CD8-positive, alpha-beta memory T cell (primary cell): ENCODE results near the gene UBXN11. TPM values are rescaled to one million over a fixed set of nuclear protein-coding genes. Genes with fewer than 3 reads are reported as not detected.

Experiments
- CTCF ChIA-PET: fragments of 350-600 bp; sonication (Branson Sonifier 250); formaldehyde crosslinking; loops from one replicate; lab custom pipeline; 2021; ENCODE audit warnings: antibody characterized with exemption; lab: Charles Lee
- POLR2A ChIA-PET: fragments of 350-600 bp; sonication (Branson Sonifier 250); formaldehyde crosslinking; loops from one replicate; lab custom pipeline; 2021; ENCODE audit warnings: antibody characterized with exemption; lab: Charles Lee
- DNase-seq, 5 donors: peaks; one replicate each; pipeline versions ENCODE4 v3.0.0 to v3.0.0-alpha.2; 2020 to 2022; ENCODE audit warnings: mixed read lengths in 1 of 5
- H3K27ac ChIP-seq: one replicate; pipeline ENCODE4 v1.7.0; 2013; ENCODE audit warnings: low read depth, mild to moderate bottlenecking, low read length, moderate library complexity
- H3K27me3 ChIP-seq: 2 replicates; pipeline ENCODE4 v1.7.0; 2013; ENCODE audit warnings: low read length, mild to moderate bottlenecking; ENCODE audit not compliant: insufficient read depth, poor library complexity, severe bottlenecking
- H3K36me3 ChIP-seq: 2 replicates; pipeline ENCODE4 v1.7.0; 2013; ENCODE audit warnings: mild to moderate bottlenecking, low read length, moderate library complexity; ENCODE audit not compliant: insufficient read depth
- H3K4me1 ChIP-seq: 2 replicates; pipeline ENCODE4 v1.7.0; 2013; ENCODE audit warnings: mild to moderate bottlenecking, low read length, moderate library complexity; ENCODE audit not compliant: insufficient read depth
- H3K4me3 ChIP-seq: 2 replicates; pipeline ENCODE4 v1.7.0; 2013; ENCODE audit warnings: mild to moderate bottlenecking, low read length
- H3K9me3 ChIP-seq: 2 replicates; pipeline ENCODE4 v1.7.0; 2013; ENCODE audit warnings: mild to moderate bottlenecking, low read length
- H3K27ac Mint-ChIP-seq, 8 donors: one replicate each; pipeline ENCODE4 v1.8.0; 2020 to 2021; ENCODE audit warnings: mixed read lengths in 8 of 8, mild to moderate bottlenecking in 6 of 8, inconsistent platforms in 3 of 8, moderate library complexity in 3 of 8
- H3K27me3 Mint-ChIP-seq, 2 donors: one replicate each; pipeline ENCODE4 v1.8.0; 2020 to 2021; ENCODE audit warnings: mixed read lengths in 2 of 2, mild to moderate bottlenecking in 1 of 2, moderate library complexity in 1 of 2
- H3K36me3 Mint-ChIP-seq, 3 donors: one replicate each; pipeline ENCODE4 v1.8.0; 2020 to 2021; ENCODE audit warnings: mixed read lengths in 3 of 3, inconsistent platforms in 1 of 3, mild to moderate bottlenecking in 1 of 3
- H3K4me1 Mint-ChIP-seq, 3 donors: one replicate each; pipeline ENCODE4 v1.8.0; 2020 to 2021; ENCODE audit warnings: mixed read lengths in 3 of 3, inconsistent platforms in 1 of 3, mild to moderate bottlenecking in 1 of 3
- H3K4me3 Mint-ChIP-seq, 7 donors: one replicate each; pipeline ENCODE4 v1.8.0; 2020 to 2021; ENCODE audit warnings: mixed read lengths in 7 of 7, mild to moderate bottlenecking in 6 of 7, moderate library complexity in 4 of 7, inconsistent platforms in 2 of 7
- H3K9me3 Mint-ChIP-seq, 5 donors: one replicate each; pipeline ENCODE4 v1.8.0; 2020 to 2022; ENCODE audit warnings: mixed read lengths in 5 of 5, mild to moderate bottlenecking in 3 of 5, moderate library complexity in 2 of 5, inconsistent platforms in 1 of 5
- polyA plus RNA-seq: library from polyadenylated mRNA; unstranded; fragments of 300-500 nt; fragmentation: Illumina TruSeq; gene quantifications from one replicate; pipeline ENCODE4 v1.2.3, GENCODE V29; 2021
- total RNA-seq, 2 experiments: library from RNA; stranded (reverse); gene quantifications; one replicate each; pipeline ENCODE4 v1.2.3, GENCODE V29; 2021

UBXN11 gene, protein sequence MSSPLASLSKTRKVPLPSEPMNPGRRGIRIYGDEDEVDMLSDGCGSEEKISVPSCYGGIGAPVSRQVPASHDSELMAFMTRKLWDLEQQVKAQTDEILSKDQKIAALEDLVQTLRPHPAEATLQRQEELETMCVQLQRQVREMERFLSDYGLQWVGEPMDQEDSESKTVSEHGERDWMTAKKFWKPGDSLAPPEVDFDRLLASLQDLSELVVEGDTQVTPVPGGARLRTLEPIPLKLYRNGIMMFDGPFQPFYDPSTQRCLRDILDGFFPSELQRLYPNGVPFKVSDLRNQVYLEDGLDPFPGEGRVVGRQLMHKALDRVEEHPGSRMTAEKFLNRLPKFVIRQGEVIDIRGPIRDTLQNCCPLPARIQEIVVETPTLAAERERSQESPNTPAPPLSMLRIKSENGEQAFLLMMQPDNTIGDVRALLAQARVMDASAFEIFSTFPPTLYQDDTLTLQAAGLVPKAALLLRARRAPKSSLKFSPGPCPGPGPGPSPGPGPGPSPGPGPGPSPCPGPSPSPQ
- total RNA-seq = 10 to 100 TPM; 35.2 to 35.8 TPM
- 14.3 TPM for polyA plus RNA-seq

DNA sequence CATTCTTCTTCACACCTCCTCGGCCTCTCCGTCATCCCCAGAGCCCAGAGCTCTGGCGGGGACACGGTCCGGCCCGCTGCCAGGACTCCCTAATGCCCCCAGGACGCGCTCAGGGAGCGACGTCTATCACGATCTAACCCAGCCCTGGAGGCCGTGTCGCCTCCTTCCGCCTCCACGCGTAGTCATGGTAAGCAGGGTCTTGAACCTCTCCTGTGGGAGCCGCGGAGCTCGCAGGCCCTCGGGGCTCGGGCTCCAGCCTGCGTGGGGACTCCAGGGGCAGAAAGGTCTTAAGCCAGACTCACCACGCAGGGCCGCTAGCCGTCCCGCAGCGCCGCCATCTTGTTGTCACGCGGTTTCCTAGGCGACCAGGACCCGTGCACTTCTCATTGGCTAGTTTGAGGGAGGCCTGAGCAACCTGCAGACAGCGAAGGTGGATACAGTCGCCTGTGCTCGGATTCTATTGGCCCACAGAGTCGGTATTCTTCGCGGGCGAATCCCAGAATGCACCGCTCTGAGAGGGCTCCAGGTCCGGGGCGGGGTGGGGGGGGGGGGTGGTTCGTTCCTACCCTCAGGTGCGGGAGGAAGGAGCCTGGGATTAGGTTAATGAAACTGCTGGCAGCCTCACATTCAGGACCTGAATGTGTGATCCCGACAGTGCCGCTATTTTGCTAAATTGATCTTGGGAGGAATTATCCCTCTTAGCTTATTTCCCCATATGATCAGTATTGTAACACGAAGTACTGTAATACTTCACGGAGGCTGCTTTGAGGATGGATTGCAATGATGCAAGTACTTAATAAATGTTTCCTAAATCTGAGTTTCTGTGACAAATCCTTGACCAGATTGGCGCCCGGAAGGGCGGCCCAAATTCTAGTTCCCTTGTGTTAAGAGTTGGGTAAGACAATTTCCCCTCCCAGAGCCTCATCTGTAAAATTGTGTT is at the start of gene UBXN11:
UBXN11 (minus strand) TSS at position 347 of the 940 bp plus-strand sequence. CDS start 3,753 bp downstream, outside the sequence.
- peak within 1 kb of the TSS; percentile 85 to 99 (median 98) for H3K27ac Mint-ChIP-seq

DNA sequence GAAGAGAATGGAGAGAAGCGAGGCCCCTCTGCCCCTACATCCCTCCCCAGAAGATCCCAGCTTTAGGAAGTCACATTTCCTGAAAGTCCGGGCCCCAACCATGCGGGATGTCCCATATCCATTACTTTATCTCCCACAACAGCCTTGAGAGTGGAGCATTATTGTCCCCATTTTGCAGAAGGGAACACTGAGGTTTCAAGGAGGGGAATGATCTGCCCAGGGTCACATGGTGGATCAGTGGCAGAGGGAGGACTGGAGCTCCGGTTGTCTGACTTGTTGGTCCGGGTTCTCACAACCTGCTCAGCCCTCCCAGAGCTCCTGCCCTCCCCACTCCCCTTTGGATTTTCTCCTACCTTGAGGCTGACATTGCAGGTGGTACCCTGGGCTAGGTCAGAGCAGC is 49.7 kb upstream of the UBXN11 start:
- Mint-ChIP-seq H3K36me3 (peaks cover 0 to 4% (median 0%) of the 10 kb centered on the region in 3 donors), H3K9me3 (no peaks in the 10 kb centered on the region), H3K27ac (peak overlapping the region in 2 of 8 donors; percentile 77 to 92), H3K27me3 (peaks cover 6 to 12% of the 10 kb centered on the region in 2 donors), H3K4me1 (peaks cover 27 to 35% (median 27%) of the 10 kb centered on the region in 3 donors), H3K4me3 (peak overlapping the region in 1 of 7 donors; percentile 61)
- Histone ChIP-seq H3K27ac (no peak overlapping the region), H3K4me3 (no peak overlapping the region), H3K27me3 (peaks cover 8% of the 10 kb centered on the region), H3K9me3 (no peaks in the 10 kb centered on the region), H3K36me3 (no peaks in the 10 kb centered on the region), H3K4me1 (peaks cover 25% of the 10 kb centered on the region)
- CTCF ChIA-PET = no interaction called here
- DNase-seq = no peak
- POLR2A ChIA-PET = no interaction called here

More for the DNA sequence above, at the start of gene UBXN11:
- ChIA-PET CTCF (interaction anchor here (1.2 to 32.6 kb wide), 4 partner anchors 9 to 73 kb away, joined by 4 to 840 read pairs (median 28); partner anchors contain the start of genes CD52, CEP85 and SH3BGRL3), POLR2A (interaction anchor here (0.6 to 2.7 kb wide), 5 partner anchors 12 to 102 kb away, joined by 3 to 28 read pairs (median 7); partner anchors contain the start of gene CD52)
- no peaks in the 10 kb centered on the region for H3K9me3 Mint-ChIP-seq
- no peaks in the 10 kb centered on the region for H3K9me3 ChIP-seq
- H3K36me3 Mint-ChIP-seq = peaks cover 0 to 4% (median 0%) of the 10 kb centered on the region in 3 donors
- H3K4me3 Mint-ChIP-seq = peak within 1 kb of the TSS; percentile 86 to 99 (median 97)
- no peaks in the 10 kb centered on the region for H3K27me3 ChIP-seq
- peak within 1 kb of the TSS; percentile 86 for H3K4me3 ChIP-seq
- peak; percentile 86 to 96 (median 92) for DNase-seq
- peaks cover 26 to 29% (median 29%) of the 10 kb centered on the region in 3 donors for H3K4me1 Mint-ChIP-seq
- peak within 1 kb of the TSS; percentile 77 for H3K27ac ChIP-seq
- no peaks in the 10 kb centered on the region for H3K36me3 ChIP-seq
- H3K27me3 Mint-ChIP-seq = no peaks in the 10 kb centered on the region
- H3K4me1 ChIP-seq = peaks cover 35% of the 10 kb centered on the region

- DNase-seq = no peak
- POLR2A ChIA-PET = no interaction called here
- H3K9me3 Mint-ChIP-seq = no peaks in the 10 kb centered on the region
- CTCF ChIA-PET = interaction anchor here (1.0 to 2.5 kb wide), 3 partner anchors 9 to 37 kb away, joined by 3 to 11 read pairs (median 3); no protein-coding TSS in a partner anchor
- peaks cover 0 to 7% of the 10 kb centered on the region in 2 donors for H3K27me3 Mint-ChIP-seq
- Histone ChIP-seq H3K4me3 (no peak overlapping the region), H3K9me3 (no peaks in the 10 kb centered on the region), H3K27ac (no peak overlapping the region), H3K36me3 (no peaks in the 10 kb centered on the region), H3K4me1 (peaks cover 15% of the 10 kb centered on the region), H3K27me3 (no peaks in the 10 kb centered on the region)
- no peak overlapping the region for H3K4me3 Mint-ChIP-seq
- peaks cover 17 to 24% (median 19%) of the 10 kb centered on the region in 3 donors for H3K4me1 Mint-ChIP-seq
- H3K27ac Mint-ChIP-seq = no peak overlapping the region
- peaks cover 0 to 4% (median 0%) of the 10 kb centered on the region in 3 donors for H3K36me3 Mint-ChIP-seq
Observed at GRCh38 chr1:26354972-26355371, 48.5 kb upstream of the UBXN11 start.

- CTCF ChIA-PET = interaction anchor here (0.7 to 2.5 kb wide), 5 partner anchors 9 to 70 kb away, joined by 3 to 11 read pairs (median 3); no protein-coding TSS in a partner anchor
- no peak within 1 kb of the TSS for H3K4me3 Mint-ChIP-seq
Observed at GRCh38 chr1:26353976-26354820, 47.8 kb upstream of the UBXN11 start, which contains the start of gene CRYBG2. CRYBG2 (minus strand) TSS chr1:26354130; CDS start chr1:26346657, 7,473 bp downstream.

DNA sequence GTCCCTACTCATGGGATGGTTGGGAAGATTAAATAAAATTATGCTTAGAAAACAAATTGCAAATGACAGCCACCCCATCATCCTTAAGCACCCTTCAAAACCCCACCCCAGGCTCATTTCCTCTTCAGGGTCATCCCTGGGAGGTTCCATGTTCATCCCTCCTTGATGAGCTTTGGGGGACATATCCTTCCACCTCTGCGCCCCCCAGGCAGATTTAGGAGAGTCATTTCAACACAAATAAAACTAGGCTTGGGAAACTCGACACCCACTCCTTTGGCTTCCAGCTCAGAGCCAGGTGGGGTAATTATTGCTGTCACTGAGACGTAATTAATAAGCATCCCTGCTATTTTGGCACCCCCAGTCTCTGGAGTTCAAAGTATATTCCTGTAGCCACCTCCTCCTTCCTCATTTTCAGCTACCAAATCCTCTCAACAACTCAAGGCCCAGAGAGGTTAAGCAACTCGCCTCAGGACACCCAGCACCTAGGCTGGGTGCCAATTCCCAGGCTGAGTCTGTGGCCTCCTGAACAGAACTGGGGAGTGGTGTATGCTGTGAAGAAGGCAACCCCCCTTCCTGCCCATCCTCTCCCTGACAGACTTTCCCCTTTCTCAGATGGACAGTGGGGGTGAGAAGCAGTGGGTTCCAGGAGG is 46.9 kb upstream of the UBXN11 start:
- peaks cover 0 to 4% (median 0%) of the 10 kb centered on the region in 3 donors for H3K36me3 Mint-ChIP-seq
- no peak overlapping the region for H3K27ac Mint-ChIP-seq
- Histone ChIP-seq H3K4me3 (no peak overlapping the region), H3K4me1 (peaks cover 1% of the 10 kb centered on the region), H3K9me3 (no peaks in the 10 kb centered on the region), H3K27me3 (no peaks in the 10 kb centered on the region), H3K36me3 (no peaks in the 10 kb centered on the region), H3K27ac (no peak overlapping the region)
- ChIA-PET CTCF (interaction anchor here (1.0 to 2.5 kb wide), 3 partner anchors 10 to 184 kb away, joined by 3 to 11 read pairs (median 3); partner anchors contain the start of gene ZNF593), POLR2A (no interaction called here)
- DNase-seq = no peak
- peaks cover 0 to 3% of the 10 kb centered on the region in 2 donors for H3K27me3 Mint-ChIP-seq
- no peaks in the 10 kb centered on the region for H3K9me3 Mint-ChIP-seq
- no peak overlapping the region for H3K4me3 Mint-ChIP-seq
- peaks cover under 1 to 7% (median 4%) of the 10 kb centered on the region in 3 donors for H3K4me1 Mint-ChIP-seq

More at GRCh38 chr1:26353976-26354820, 47.8 kb upstream of the UBXN11 start, which contains the start of gene CRYBG2:
- no peaks in the 10 kb centered on the region for H3K36me3 ChIP-seq
- H3K9me3 ChIP-seq = no peaks in the 10 kb centered on the region
- no peak within 1 kb of the TSS for H3K4me3 ChIP-seq
- no peak within 1 kb of the TSS for H3K27ac ChIP-seq
- H3K27me3 Mint-ChIP-seq = peaks cover 0 to 7% of the 10 kb centered on the region in 2 donors
- POLR2A ChIA-PET = no interaction called here
- no peak within 1 kb of the TSS for H3K27ac Mint-ChIP-seq
- DNase-seq = no peak
- no peaks in the 10 kb centered on the region for H3K9me3 Mint-ChIP-seq
- peaks cover 10% of the 10 kb centered on the region for H3K4me1 ChIP-seq
- peaks cover 10 to 16% (median 13%) of the 10 kb centered on the region in 3 donors for H3K4me1 Mint-ChIP-seq
- H3K36me3 Mint-ChIP-seq = peaks cover 0 to 4% (median 0%) of the 10 kb centered on the region in 3 donors
- no peaks in the 10 kb centered on the region for H3K27me3 ChIP-seq

DNA sequence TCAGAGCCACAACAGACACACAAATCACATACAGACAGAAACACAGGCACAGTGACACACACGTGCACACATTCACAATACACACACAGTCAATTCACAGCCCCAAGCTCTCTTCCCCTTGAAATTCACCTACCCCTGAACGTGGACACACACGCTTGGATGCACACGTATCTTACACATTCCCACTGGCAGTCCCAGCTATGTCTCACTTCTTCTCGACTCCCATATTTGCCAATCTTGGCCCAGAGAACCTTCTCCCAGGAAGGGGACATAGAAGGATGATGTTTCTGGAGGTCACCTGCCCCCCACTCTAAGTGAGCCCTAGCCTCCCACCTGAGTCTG is 45.9 kb upstream of the UBXN11 start:
- Histone ChIP-seq H3K4me3 (no peak overlapping the region), H3K27ac (no peak overlapping the region), H3K9me3 (no peaks in the 10 kb centered on the region), H3K27me3 (no peaks in the 10 kb centered on the region), H3K36me3 (no peaks in the 10 kb centered on the region), H3K4me1 (no peaks in the 10 kb centered on the region)
- Mint-ChIP-seq H3K36me3 (peaks cover 0 to 4% (median 0%) of the 10 kb centered on the region in 3 donors), H3K9me3 (no peaks in the 10 kb centered on the region), H3K4me3 (no peak overlapping the region), H3K27ac (no peak overlapping the region), H3K27me3 (peaks cover 0 to 3% of the 10 kb centered on the region in 2 donors), H3K4me1 (peaks cover 0 to 4% (median 3%) of the 10 kb centered on the region in 3 donors)
- DNase-seq = no peak
- POLR2A ChIA-PET = no interaction called here
- CTCF ChIA-PET = interaction anchor here (1.2 to 2.0 kb wide), 2 partner anchors 31 to 182 kb away, joined by 3 to 4 read pairs; partner anchors contain the start of gene ZNF593
